HEK293 (cell line): ENCODE data around the gene SELPLG.
A peak's percentile ranks its signal among the peaks of the same experiment; 100 is the strongest.

Experiments
- CTCF ChIA-PET: fragments of 350-600 bp; formaldehyde crosslinking; extraction: SDS; loops from one replicate; lab custom pipeline; 2021; ENCODE audit warnings: antibody characterized with exemption; lab: Yijun Ruan, JAX
- POLR2A ChIA-PET: fragments of 300-600 bp; formaldehyde crosslinking; extraction: SDS; loops from one replicate; lab custom pipeline; 2020; ENCODE audit warnings: antibody characterized with exemption, inconsistent platforms; lab: Yijun Ruan, JAX
- H3K27ac ChIP-seq: fragments of 200-500 bp; sonication (Bioruptor generic); 2 replicates; pipeline ENCODE4 v1.5.1; 2014; ENCODE audit warnings: low read depth, low read length, control low read depth, inconsistent platforms; ENCODE audit errors: extremely low read depth
- H3K36me3 ChIP-seq, 2 experiments: fragments of 200-500 bp in 1 of 2; sonication (Bioruptor generic) in 1 of 2; 1 replicate in 1 of 2; 2 replicates in 1 of 2; pipeline ENCODE4 v1.5.1; 2014 to 2017; ENCODE audit warnings: inconsistent platforms in 2 of 2, low read length in 2 of 2; ENCODE audit not compliant: control insufficient read depth in 2 of 2, insufficient read depth in 1 of 2
- H3K4me1 ChIP-seq: fragments of 200-500 bp; sonication (Bioruptor generic); 2 replicates; pipeline ENCODE4 v1.5.1; 2014; ENCODE audit warnings: mild to moderate bottlenecking, low read length, inconsistent platforms; ENCODE audit not compliant: control insufficient read depth, insufficient read depth
- H3K4me3 ChIP-seq: 2 replicates; pipeline ENCODE4 v1.5.1; 2011; ENCODE audit warnings: low read depth, mild to moderate bottlenecking, control low read depth, low read length, moderate library complexity
- H3K9me3 ChIP-seq: fragments of 200-500 bp; sonication (Bioruptor generic); 2 replicates; pipeline ENCODE4 v1.5.1; 2014; ENCODE audit warnings: low read depth, low read length, inconsistent platforms; ENCODE audit not compliant: control insufficient read depth, insufficient read depth
- GLI4 ChIP-seq: fragments of 450-650 bp; formaldehyde crosslinking; IDR thresholded peaks from 2 replicates; pipeline ENCODE4 v1.5.1; 2016; ENCODE audit warnings: missing biosample characterization, missing genetic modification characterization
- GLIS1 ChIP-seq: fragments of 450-650 bp; formaldehyde crosslinking; IDR thresholded peaks from 2 replicates; pipeline ENCODE4 v1.5.1; 2016; ENCODE audit warnings: missing biosample characterization, missing genetic modification characterization
- GLIS2 ChIP-seq: fragments of 450-650 bp; formaldehyde crosslinking; IDR thresholded peaks from 2 replicates; pipeline ENCODE4 v1.5.1; 2016; ENCODE audit warnings: missing biosample characterization, missing genetic modification characterization
- SETDB1 ChIP-seq: IDR thresholded peaks from one replicate; pipeline ENCODE4 v1.6.1; 2017; ENCODE audit warnings: mild to moderate bottlenecking, low read length, moderate library complexity, mixed read lengths; ENCODE audit not compliant: insufficient read length
- ZBTB1 ChIP-seq: fragments of 450-650 bp; formaldehyde crosslinking; IDR thresholded peaks from 2 replicates; pipeline ENCODE4 v1.5.1; 2016; ENCODE audit warnings: missing biosample characterization, missing genetic modification characterization
- ZBTB7A ChIP-seq: fragments of 450-650 bp; formaldehyde crosslinking; IDR thresholded peaks from 2 replicates; pipeline ENCODE4 v1.5.1; 2016; ENCODE audit warnings: low read depth, missing biosample characterization, missing genetic modification characterization
- ZBTB8A ChIP-seq: fragments of 450-650 bp; formaldehyde crosslinking; IDR thresholded peaks from 2 replicates; pipeline ENCODE4 v1.5.1; 2016; ENCODE audit warnings: missing biosample characterization, missing genetic modification characterization
- ZNF132 ChIP-seq: fragments of 450-650 bp; formaldehyde crosslinking; IDR thresholded peaks from 2 replicates; pipeline ENCODE4 v1.5.1; 2017; ENCODE audit warnings: missing biosample characterization, missing genetic modification characterization, borderline replicate concordance
- ZNF157 ChIP-seq: fragments of 450-650 bp; formaldehyde crosslinking; IDR thresholded peaks from 2 replicates; pipeline ENCODE4 v1.5.1; 2016; ENCODE audit warnings: missing biosample characterization, missing genetic modification characterization
- ZNF169 ChIP-seq: fragments of 450-650 bp; formaldehyde crosslinking; IDR thresholded peaks from 2 replicates; pipeline ENCODE4 v1.5.1; 2016; ENCODE audit warnings: missing biosample characterization, missing genetic modification characterization
- ZNF184 ChIP-seq: fragments of 450-650 bp; IDR thresholded peaks from 2 replicates; pipeline ENCODE4 v1.5.1; 2018; ENCODE audit warnings: missing biosample characterization, mild to moderate bottlenecking, missing genetic modification characterization
- ZNF292 ChIP-seq: fragments of 450-650 bp; formaldehyde crosslinking; IDR thresholded peaks from 2 replicates; pipeline ENCODE4 v1.5.1; 2016; ENCODE audit warnings: low read depth, missing biosample characterization, missing genetic modification characterization, borderline replicate concordance
- ZNF394 ChIP-seq: fragments of 450-650 bp; formaldehyde crosslinking; IDR thresholded peaks from 2 replicates; pipeline ENCODE4 v1.5.1; 2016; ENCODE audit warnings: missing biosample characterization, missing genetic modification characterization, mild to moderate bottlenecking, moderate library complexity, borderline replicate concordance
- ZNF404 ChIP-seq: fragments of 450-650 bp; formaldehyde crosslinking; IDR thresholded peaks from 2 replicates; pipeline ENCODE4 v1.5.1; 2017; ENCODE audit warnings: missing biosample characterization, missing genetic modification characterization
- ZNF423 ChIP-seq: fragments of 450-650 bp; formaldehyde crosslinking; IDR thresholded peaks from 2 replicates; pipeline ENCODE4 v1.5.1; 2016; ENCODE audit warnings: missing biosample characterization, missing genetic modification characterization
- ZNF449 ChIP-seq: fragments of 450-650 bp; formaldehyde crosslinking; IDR thresholded peaks from 2 replicates; pipeline ENCODE4 v1.5.1; 2017; ENCODE audit warnings: missing biosample characterization, mild to moderate bottlenecking, missing genetic modification characterization, moderate library complexity
- ZNF544 ChIP-seq: fragments of 450-650 bp; formaldehyde crosslinking; IDR thresholded peaks from 2 replicates; pipeline ENCODE4 v1.5.0; 2017; ENCODE audit warnings: missing biosample characterization, missing genetic modification characterization
- ZNF561 ChIP-seq: fragments of 450-650 bp; IDR thresholded peaks from 2 replicates; pipeline ENCODE4 v1.5.1; 2018; ENCODE audit warnings: missing biosample characterization, missing genetic modification characterization, borderline replicate concordance
- ZNF585B ChIP-seq: fragments of 450-650 bp; formaldehyde crosslinking; IDR thresholded peaks from 2 replicates; pipeline ENCODE4 v1.5.1; 2016; ENCODE audit warnings: missing biosample characterization, missing genetic modification characterization
- ZNF670 ChIP-seq: fragments of 450-650 bp; formaldehyde crosslinking; IDR thresholded peaks from 2 replicates; pipeline ENCODE4 v1.5.1; 2016; ENCODE audit warnings: missing biosample characterization, missing genetic modification characterization, low read depth
- ZNF768 ChIP-seq: fragments of 450-650 bp; formaldehyde crosslinking; IDR thresholded peaks from 2 replicates; pipeline ENCODE4 v1.5.1; 2018; ENCODE audit warnings: missing biosample characterization, mild to moderate bottlenecking, missing genetic modification characterization
- ZNF837 ChIP-seq: fragments of 450-650 bp; formaldehyde crosslinking; IDR thresholded peaks from 2 replicates; pipeline ENCODE4 v1.5.1; 2016; ENCODE audit warnings: missing biosample characterization, missing genetic modification characterization
- TF ChIP-seq, protein P1 (sequence below): sonication (generic); formaldehyde crosslinking; IDR thresholded peaks from 2 replicates; pipeline ENCODE4 v1.8.1; 2022; ENCODE audit warnings: mild to moderate bottlenecking, moderate library complexity, missing genetic modification reagents
- TF ChIP-seq, protein P2 (sequence below): fragments of 450-650 bp; formaldehyde crosslinking; IDR thresholded peaks from 2 replicates; pipeline ENCODE4 v1.5.1; 2016; ENCODE audit warnings: missing biosample characterization, missing genetic modification characterization, low read depth

Gene SELPLG

DNA sequence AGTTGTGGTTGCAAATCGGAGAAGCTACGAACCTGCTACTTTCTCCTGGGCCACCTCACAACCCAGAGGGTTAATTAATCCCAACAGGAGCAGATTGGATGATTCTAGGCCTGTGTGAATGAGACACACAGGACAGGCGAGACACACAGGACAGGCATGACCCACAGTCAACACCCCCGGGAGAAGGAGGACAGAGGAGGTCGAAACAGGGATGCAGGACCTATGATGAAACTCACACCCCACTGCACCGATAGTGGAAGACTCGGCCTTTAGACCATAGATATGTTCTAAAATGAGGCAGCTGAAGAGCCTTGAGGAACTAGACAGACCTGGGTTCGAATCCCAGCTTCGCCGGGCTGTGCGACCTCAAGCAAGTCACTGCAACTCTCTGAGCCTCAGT is 47.4 kb downstream of the SELPLG start:
- Histone ChIP-seq H3K4me1 (no peaks in the 10 kb centered on the region), H3K36me3 (no peaks in the 10 kb centered on the region), H3K9me3 (no peaks in the 10 kb centered on the region), H3K27ac (no peak overlapping the region), H3K4me3 (no peak overlapping the region)
- no peak for TF ChIP-seq ZBTB1 (tag by site-specific recombination)
- TF ChIP-seq ZNF837 (tag by site-specific recombination) = no peak
- ChIA-PET POLR2A (no interaction called here), CTCF (interaction anchor here (0.9 to 1.0 kb wide), 3 partner anchors 22 to 31 kb away, joined by 3 to 4 read pairs (median 4); no protein-coding TSS in a partner anchor)

DNA sequence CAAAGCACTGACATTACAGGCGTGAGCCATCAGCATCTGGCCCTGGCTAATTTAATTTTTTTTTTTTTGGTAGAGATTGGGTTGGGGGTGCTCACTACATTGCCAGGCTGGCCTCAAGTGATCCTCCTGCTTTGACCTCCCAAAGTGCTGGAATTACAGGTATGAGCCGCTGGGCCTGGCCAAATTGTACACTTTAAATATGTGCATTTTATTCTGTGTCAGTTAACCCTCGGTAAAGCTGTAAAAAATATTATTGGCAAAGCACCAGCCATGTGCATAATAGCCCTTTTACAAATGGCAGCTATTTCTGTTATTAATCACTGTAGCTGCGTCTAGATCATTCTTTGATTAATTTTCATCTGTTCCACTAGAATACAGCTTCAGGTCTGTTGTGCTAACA is 47.8 kb downstream of the SELPLG start:
- Histone ChIP-seq H3K9me3 (no peaks in the 10 kb centered on the region), H3K4me1 (no peaks in the 10 kb centered on the region), H3K36me3 (no peaks in the 10 kb centered on the region), H3K27ac (no peak overlapping the region), H3K4me3 (no peak overlapping the region)
- ChIA-PET POLR2A (no interaction called here), CTCF (interaction anchor here (0.7 to 1.0 kb wide), 4 partner anchors 22 to 383 kb away, joined by 3 to 4 read pairs (median 4); no protein-coding TSS in a partner anchor)
- TF ChIP-seq ZNF132 (tag by site-specific recombination) (no peak), ZNF585B (no peak), ZNF169 (tag by site-specific recombination) (no peak), ZBTB8A (tag by site-specific recombination) (no peak), ZBTB7A (no peak), ZNF768 (tag by site-specific recombination) (no peak), ZNF449 (tag by site-specific recombination) (no peak)

- H3K36me3 ChIP-seq = no peaks in the 10 kb centered on the region
- ChIA-PET CTCF (interaction anchor here (0.7 to 1.7 kb wide), 3 partner anchors 16 to 88 kb away, joined by 3 to 7 read pairs (median 3); no protein-coding TSS in a partner anchor), POLR2A (no interaction called here)
- H3K4me1 ChIP-seq = no peaks in the 10 kb centered on the region
- TF ChIP-seq GLI4 (no peak), ZNF561 (tag by site-specific recombination) (no peak), SETDB1 (no peak), ZNF394 (tag by site-specific recombination) (no peak)
- H3K9me3 ChIP-seq = no peaks in the 10 kb centered on the region
- H3K4me3 ChIP-seq = no peak overlapping the region
- no peak overlapping the region for H3K27ac ChIP-seq
Measured at GRCh38 chr12:108584456-108585065, 49.1 kb downstream of the SELPLG start.

GRCh38 chr12:108583991-108584390 is 49.7 kb downstream of the SELPLG start:
- no peak overlapping the region for H3K4me3 ChIP-seq
- no peak overlapping the region for H3K27ac ChIP-seq
- H3K36me3 ChIP-seq = no peaks in the 10 kb centered on the region
- ChIA-PET POLR2A (no interaction called here), CTCF (interaction anchor here (0.7 to 1.7 kb wide), 3 partner anchors 16 to 34 kb away, joined by 3 to 7 read pairs (median 3); no protein-coding TSS in a partner anchor)
- no peaks in the 10 kb centered on the region for H3K4me1 ChIP-seq
- no peaks in the 10 kb centered on the region for H3K9me3 ChIP-seq
- TF ChIP-seq ZNF544 (tag by site-specific recombination) (no peak), ZNF423 (0 out of 2 replicates have a peak, but pooled peaks have one; percentile 56), ZNF292 (no peak), ZNF157 (tag by site-specific recombination) (no peak), ZNF404 (tag by site-specific recombination) (no peak), GLIS2 (tag by site-specific recombination) (0 out of 2 replicates have a peak, but pooled peaks have one; percentile 27), ZNF561 (tag by site-specific recombination) (no peak), ZNF670 (tag by site-specific recombination) (no peak), GLIS1 (peak; percentile 94), ZNF184 (no peak)
- TF ChIP-seq, protein P1, sequence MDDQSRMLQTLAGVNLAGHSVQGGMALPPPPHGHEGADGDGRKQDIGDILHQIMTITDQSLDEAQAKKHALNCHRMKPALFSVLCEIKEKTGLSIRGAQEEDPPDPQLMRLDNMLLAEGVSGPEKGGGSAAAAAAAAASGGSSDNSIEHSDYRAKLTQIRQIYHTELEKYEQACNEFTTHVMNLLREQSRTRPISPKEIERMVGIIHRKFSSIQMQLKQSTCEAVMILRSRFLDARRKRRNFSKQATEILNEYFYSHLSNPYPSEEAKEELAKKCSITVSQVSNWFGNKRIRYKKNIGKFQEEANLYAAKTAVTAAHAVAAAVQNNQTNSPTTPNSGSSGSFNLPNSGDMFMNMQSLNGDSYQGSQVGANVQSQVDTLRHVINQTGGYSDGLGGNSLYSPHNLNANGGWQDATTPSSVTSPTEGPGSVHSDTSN (CRISPR knock-in tag) = no peak
- TF ChIP-seq, protein P2, sequence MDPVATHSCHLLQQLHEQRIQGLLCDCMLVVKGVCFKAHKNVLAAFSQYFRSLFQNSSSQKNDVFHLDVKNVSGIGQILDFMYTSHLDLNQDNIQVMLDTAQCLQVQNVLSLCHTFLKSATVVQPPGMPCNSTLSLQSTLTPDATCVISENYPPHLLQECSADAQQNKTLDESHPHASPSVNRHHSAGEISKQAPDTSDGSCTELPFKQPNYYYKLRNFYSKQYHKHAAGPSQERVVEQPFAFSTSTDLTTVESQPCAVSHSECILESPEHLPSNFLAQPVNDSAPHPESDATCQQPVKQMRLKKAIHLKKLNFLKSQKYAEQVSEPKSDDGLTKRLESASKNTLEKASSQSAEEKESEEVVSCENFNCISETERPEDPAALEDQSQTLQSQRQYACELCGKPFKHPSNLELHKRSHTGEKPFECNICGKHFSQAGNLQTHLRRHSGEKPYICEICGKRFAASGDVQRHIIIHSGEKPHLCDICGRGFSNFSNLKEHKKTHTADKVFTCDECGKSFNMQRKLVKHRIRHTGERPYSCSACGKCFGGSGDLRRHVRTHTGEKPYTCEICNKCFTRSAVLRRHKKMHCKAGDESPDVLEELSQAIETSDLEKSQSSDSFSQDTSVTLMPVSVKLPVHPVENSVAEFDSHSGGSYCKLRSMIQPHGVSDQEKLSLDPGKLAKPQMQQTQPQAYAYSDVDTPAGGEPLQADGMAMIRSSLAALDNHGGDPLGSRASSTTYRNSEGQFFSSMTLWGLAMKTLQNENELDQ (tag by site-specific recombination) = no peak
